Parathyroid adenoma (tissue), 2 donors: Measurements from ENCODE around the gene CFAP47.

ENCODE experiments used
- H2AFZ ChIP-seq: fragments of 300-600 bp; sonication (generic); one replicate; pipeline ENCODE4 v1.7.0; 2017; ENCODE audit warnings: antibody characterized with exemption, mild to moderate bottlenecking
- H3K27ac ChIP-seq: fragments of 300-600 bp; sonication (generic); one replicate; pipeline ENCODE4 v1.7.0; 2017
- H3K27me3 ChIP-seq: fragments of 300-600 bp; sonication (generic); one replicate; pipeline ENCODE4 v1.7.0; 2017; ENCODE audit warnings: low read length; ENCODE audit not compliant: control insufficient read depth, insufficient read depth
- H3K36me3 ChIP-seq: fragments of 300-600 bp; sonication (generic); one replicate; pipeline ENCODE4 v1.7.0; 2017; ENCODE audit warnings: low read length; ENCODE audit not compliant: control insufficient read depth, insufficient read depth
- H3K4me1 ChIP-seq: fragments of 300-600 bp; sonication (generic); one replicate; pipeline ENCODE4 v1.7.0; 2017; ENCODE audit warnings: control low read depth
- H3K4me2 ChIP-seq: fragments of 300-600 bp; sonication (generic); one replicate; pipeline ENCODE4 v1.7.0; 2017; ENCODE audit warnings: low read length
- H3K4me3 ChIP-seq: fragments of 300-600 bp; sonication (generic); one replicate; pipeline ENCODE4 v1.7.0; 2017; ENCODE audit warnings: low read depth, low read length
- H3K79me2 ChIP-seq: fragments of 300-600 bp; sonication (generic); one replicate; pipeline ENCODE4 v1.7.0; 2017; ENCODE audit warnings: control low read depth
- H3K9ac ChIP-seq: fragments of 300-600 bp; sonication (generic); one replicate; pipeline ENCODE4 v1.7.0; 2017; ENCODE audit warnings: mild to moderate bottlenecking
- H3K9me3 ChIP-seq: fragments of 300-600 bp; sonication (generic); one replicate; pipeline ENCODE4 v1.7.0; 2017; ENCODE audit warnings: low read length; ENCODE audit not compliant: control insufficient read depth
- CTCF ChIP-seq: fragments of 300-600 bp; sonication (generic); IDR thresholded peaks from one replicate; pipeline ENCODE4 v1.7.0; 2017; ENCODE audit warnings: antibody characterized with exemption, mild to moderate bottlenecking
- donor health status: primary hyperparathyroidism.

CFAP47 gene

DNA sequence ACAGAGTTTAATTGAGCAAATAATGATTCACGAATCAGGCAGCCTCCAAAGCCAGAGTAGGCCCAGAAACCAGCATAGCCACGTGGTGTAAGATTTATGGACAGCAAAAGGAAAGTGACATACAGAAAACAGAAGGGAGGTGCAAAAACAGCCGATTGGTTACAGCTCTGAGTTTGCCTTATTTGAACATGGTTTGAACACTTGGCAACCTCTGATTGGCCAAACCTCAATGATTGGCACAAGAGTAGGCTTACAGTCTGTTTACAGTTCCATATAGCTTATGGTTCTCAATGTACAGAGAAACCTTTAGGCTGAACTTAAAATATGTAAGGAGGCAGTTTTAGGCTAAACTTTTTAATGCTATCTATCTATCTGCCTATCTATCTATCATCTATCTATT, 394.8 kb downstream of the CFAP47 start:
- no peak overlapping the region for H3K9ac ChIP-seq
- H3K27ac ChIP-seq, result no peak overlapping the region
- H3K27me3 ChIP-seq, result no peaks in the 10 kb centered on the region
- H3K4me2 ChIP-seq, result no peak overlapping the region
- H3K79me2 ChIP-seq, result no peaks in the 10 kb centered on the region
- no peak overlapping the region for H3K4me3 ChIP-seq
- TF ChIP-seq CTCF, result no peak
- H2AFZ ChIP-seq, result no peak overlapping the region
- no peaks in the 10 kb centered on the region for H3K9me3 ChIP-seq
- no peaks in the 10 kb centered on the region for H3K36me3 ChIP-seq
- H3K4me1 ChIP-seq, result no peaks in the 10 kb centered on the region

GRCh38 chrX:36334572-36334971, 415.0 kb downstream of the CFAP47 start:
- no peaks in the 10 kb centered on the region for H3K27me3 ChIP-seq
- TF ChIP-seq CTCF, result no peak

GRCh38 chrX:36336751-36337150, 417.2 kb downstream of the CFAP47 start:
- no peaks in the 10 kb centered on the region for H3K36me3 ChIP-seq
- no peaks in the 10 kb centered on the region for H3K4me1 ChIP-seq
- H3K9me3 ChIP-seq, result no peaks in the 10 kb centered on the region
- no peak overlapping the region for H3K9ac ChIP-seq
- no peaks in the 10 kb centered on the region for H3K27me3 ChIP-seq
- H3K79me2 ChIP-seq, result no peaks in the 10 kb centered on the region
- H3K4me2 ChIP-seq, result no peak overlapping the region
- H3K27ac ChIP-seq, result no peak overlapping the region
- TF ChIP-seq CTCF, result no peak
- no peak overlapping the region for H2AFZ ChIP-seq
- no peak overlapping the region for H3K4me3 ChIP-seq

More at GRCh38 chrX:36334572-36334971, 415.0 kb downstream of the CFAP47 start:
- H3K4me2 ChIP-seq, result no peak overlapping the region
- no peak overlapping the region for H3K27ac ChIP-seq
- H2AFZ ChIP-seq, result no peak overlapping the region
- H3K4me1 ChIP-seq, result no peaks in the 10 kb centered on the region
- no peak overlapping the region for H3K9ac ChIP-seq
- no peaks in the 10 kb centered on the region for H3K79me2 ChIP-seq
- no peak overlapping the region for H3K4me3 ChIP-seq
- H3K9me3 ChIP-seq, result no peaks in the 10 kb centered on the region
- no peaks in the 10 kb centered on the region for H3K36me3 ChIP-seq

DNA sequence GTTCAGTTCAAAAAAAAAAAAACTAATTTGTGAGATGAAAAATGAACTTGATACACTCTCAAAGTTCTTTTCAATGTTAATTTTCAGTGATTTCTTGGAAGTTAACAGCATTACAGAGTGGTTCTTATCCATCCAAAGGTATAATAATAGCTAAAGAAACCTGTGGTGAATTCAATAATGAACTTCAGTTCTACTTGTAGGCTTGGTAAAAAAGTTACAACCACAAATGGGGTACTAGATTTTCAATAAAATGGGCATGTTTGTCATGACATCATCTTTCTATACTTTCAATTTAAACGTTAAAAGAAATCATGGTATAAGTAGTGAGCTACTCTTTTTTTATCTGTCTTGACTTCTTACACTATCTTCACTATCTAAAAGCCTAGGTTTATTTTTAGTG, 424.8 kb downstream of the CFAP47 start:
- H3K9ac ChIP-seq, result no peak overlapping the region
- no peak overlapping the region for H3K4me3 ChIP-seq
- no peak overlapping the region for H3K4me2 ChIP-seq
- H3K27ac ChIP-seq, result no peak overlapping the region
- no peak overlapping the region for H2AFZ ChIP-seq
- no peaks in the 10 kb centered on the region for H3K79me2 ChIP-seq
- no peaks in the 10 kb centered on the region for H3K9me3 ChIP-seq
- no peaks in the 10 kb centered on the region for H3K27me3 ChIP-seq
- no peak for TF ChIP-seq CTCF
- H3K36me3 ChIP-seq, result no peaks in the 10 kb centered on the region
- H3K4me1 ChIP-seq, result no peaks in the 10 kb centered on the region

GRCh38 chrX:36348509-36348908, 429.0 kb downstream of the CFAP47 start:
- no peaks in the 10 kb centered on the region for H3K27me3 ChIP-seq
- no peaks in the 10 kb centered on the region for H3K9me3 ChIP-seq
- no peak overlapping the region for H3K4me2 ChIP-seq

More at GRCh38 chrX:36348509-36348908, 429.0 kb downstream of the CFAP47 start:
- no peaks in the 10 kb centered on the region for H3K36me3 ChIP-seq
- no peak overlapping the region for H3K4me3 ChIP-seq
- no peak overlapping the region for H2AFZ ChIP-seq
- H3K79me2 ChIP-seq, result no peaks in the 10 kb centered on the region
- no peaks in the 10 kb centered on the region for H3K4me1 ChIP-seq
- TF ChIP-seq CTCF, result no peak
- H3K9ac ChIP-seq, result no peak overlapping the region
- no peak overlapping the region for H3K27ac ChIP-seq
